Large intestine (tissue), 1 donor: ENCODE data around the gene ZSCAN5B. TPM values are rescaled to one million over a fixed set of nuclear protein-coding genes. Genes with fewer than 3 reads are reported as not detected.

Experiments
- polyA plus RNA-seq: library from polyadenylated mRNA; unstranded; fragments of 120-200 nt; gene quantifications from one replicate; pipeline ENCODE4 v1.2.1, GENCODE V29; 2013

The ZSCAN5B gene
- polyA plus RNA-seq, 1 donor = 0.04 TPM

Other genes starting within 250 kb of the ZSCAN5B start
- not detected for gene NLRP8, start 250.0 kb downstream of the ZSCAN5B start, polyA plus RNA-seq
- gene NLRP5, start 211.0 kb downstream of the ZSCAN5B start, polyA plus RNA-seq = not detected
- 33.3 TPM for gene ZNF787, start 76.5 kb downstream of the ZSCAN5B start, polyA plus RNA-seq
- gene ZNF444, start 56.5 kb downstream of the ZSCAN5B start, polyA plus RNA-seq = 36.7 TPM
- not detected for gene GALP, start 21.8 kb downstream of the ZSCAN5B start, polyA plus RNA-seq
- not detected for gene ZSCAN5C, start 4.5 kb upstream of the ZSCAN5B start, polyA plus RNA-seq
- gene EDDM13, start 75.0 kb upstream of the ZSCAN5B start, polyA plus RNA-seq = 1.2 TPM
- gene ZSCAN5A, start 117.1 kb upstream of the ZSCAN5B start, polyA plus RNA-seq = 9.8 TPM
- gene ZNF582, start 195.8 kb upstream of the ZSCAN5B start, polyA plus RNA-seq = 6.6 TPM
- 6.0 TPM for gene ZNF583, start 206.5 kb upstream of the ZSCAN5B start, polyA plus RNA-seq